HG02642 (cell line): Measurements from ENCODE around the gene RARRES2.
"Not testable (repeated sequence)": the region's sequence is repeated elsewhere in the genome, so short reads cannot be mapped to it uniquely, and the experiment has no call there.

Experiments used
- ATAC-seq: cut with Tn5 transposase; IDR thresholded peaks from one replicate; pipeline ENCODE4 v1.9.1; 2021; ENCODE audit warnings: mild to moderate bottlenecking; ENCODE audit not compliant: unreplicated experiment, poor library complexity

RARRES2 gene

DNA sequence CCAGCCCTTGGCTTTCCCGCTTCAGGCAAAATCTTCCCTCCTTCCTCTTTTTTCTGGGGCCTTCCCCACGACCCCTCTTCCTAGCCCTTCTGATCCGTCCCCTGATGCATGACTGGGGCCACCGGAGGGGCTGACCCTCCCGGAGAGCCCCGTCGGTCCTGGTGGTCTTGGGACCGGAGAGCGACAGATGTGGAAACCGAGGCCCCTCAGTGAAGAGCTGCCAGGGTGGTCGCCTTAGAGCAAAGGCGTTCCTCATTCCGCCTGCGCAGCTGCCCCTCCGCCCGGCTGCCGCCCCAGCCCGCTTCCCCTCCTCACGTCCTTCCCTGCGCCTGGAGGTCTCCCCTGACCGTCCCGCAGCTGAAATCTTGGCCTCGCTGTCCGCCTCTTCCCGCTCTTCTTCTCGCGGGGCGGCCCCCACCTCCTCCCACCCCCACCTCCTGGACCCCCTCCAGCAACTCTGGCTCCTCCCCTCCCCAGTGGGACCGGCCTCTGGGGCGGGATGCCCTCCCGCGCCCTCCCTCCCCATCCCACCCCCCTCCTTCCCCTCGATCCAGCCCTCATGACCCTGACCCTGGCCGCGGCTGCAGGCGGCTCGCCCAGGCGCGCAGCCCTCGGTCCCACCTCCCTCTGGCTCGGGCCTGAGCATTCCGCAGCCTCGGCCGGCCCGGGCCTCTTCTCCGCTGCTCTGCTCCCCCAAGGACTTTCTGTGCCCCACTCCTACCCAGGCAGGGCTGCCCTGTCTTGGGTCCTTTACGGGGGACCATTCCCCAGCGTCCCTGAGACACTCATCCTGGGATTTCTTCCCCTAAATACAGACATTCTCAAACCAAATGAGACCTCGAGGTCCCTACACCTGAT is at the start of gene RARRES2:
RARRES2 (minus strand) TSS at position 367 of the 858 bp plus-strand sequence. CDS start 1,020 bp downstream, outside the sequence.
- no peak for ATAC-seq

DNA sequence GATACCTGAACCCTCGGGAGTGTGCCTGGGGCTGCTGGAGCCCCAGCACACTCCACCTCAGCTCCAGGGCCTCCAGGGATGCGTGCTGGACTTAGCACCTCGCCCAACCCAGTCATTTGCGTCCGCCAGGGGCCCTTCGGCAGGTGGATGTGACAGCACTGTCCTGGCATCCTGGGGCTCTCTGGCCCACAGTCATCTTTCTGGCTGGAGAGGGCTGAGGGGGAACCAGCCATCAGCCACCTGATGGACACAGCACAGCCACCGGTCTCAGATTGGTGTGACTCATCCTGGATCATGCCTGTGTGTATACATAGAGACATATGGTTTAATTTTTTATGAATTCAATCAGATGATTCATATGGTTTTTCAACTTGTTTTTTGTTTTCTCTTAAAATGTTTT is 48.8 kb upstream of the RARRES2 start:
- ATAC-seq, result no peak

DNA sequence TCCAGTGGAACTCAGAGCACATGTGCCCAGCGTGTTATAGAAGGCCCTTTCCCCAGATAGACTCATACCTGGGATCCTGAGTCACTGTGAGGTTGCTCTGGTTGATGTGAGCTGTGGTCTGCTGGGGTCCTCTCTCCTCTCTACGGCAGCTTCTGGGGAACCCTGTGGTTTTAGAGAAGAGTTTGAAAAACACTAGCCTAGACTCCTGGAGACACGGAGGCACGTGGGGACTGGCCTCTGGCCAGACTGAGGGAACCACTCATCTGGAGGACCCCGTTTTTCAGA is 48.0 kb upstream of the RARRES2 start:
- ATAC-seq, result no peak

DNA sequence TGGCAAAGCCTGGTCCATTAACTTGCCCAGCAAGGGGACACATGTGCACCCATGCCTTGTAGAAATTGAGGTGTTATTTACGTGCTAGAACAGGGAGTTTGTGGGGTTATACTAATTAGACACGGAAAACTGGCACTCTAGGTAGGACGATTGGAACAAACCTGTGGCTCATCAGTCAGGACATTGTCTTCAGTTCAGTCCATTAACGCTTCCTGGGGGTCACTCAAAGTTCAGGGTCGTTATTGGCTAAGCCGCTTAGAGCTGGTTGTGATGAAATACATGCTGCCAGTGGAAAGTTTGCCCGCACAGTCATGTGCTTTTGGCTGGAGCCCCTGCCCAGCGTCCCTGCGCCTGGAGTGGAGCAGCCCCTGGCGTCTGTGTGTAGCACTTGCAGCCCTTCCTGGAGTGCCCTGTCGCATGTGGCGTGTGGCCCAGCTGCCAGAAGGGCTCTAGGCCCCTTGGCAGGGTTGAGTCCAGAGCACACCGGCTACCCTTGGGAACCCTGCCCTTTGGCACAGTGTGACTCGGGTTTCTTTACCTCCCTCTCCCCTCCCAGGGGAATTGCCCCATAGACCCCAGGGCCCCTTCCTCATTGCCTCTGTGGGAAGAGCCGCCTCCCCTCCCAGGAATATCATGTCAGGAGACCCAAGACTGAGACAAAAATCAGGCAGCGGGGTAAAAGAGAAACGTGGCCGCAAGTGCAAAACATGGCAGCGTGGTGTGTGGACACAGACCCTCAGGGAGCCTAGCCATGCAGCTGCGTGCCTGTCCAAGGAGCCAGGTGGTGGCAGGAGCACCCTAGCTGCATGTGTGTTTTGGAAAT is 47.5 kb upstream of the RARRES2 start:
- no peak for ATAC-seq

DNA sequence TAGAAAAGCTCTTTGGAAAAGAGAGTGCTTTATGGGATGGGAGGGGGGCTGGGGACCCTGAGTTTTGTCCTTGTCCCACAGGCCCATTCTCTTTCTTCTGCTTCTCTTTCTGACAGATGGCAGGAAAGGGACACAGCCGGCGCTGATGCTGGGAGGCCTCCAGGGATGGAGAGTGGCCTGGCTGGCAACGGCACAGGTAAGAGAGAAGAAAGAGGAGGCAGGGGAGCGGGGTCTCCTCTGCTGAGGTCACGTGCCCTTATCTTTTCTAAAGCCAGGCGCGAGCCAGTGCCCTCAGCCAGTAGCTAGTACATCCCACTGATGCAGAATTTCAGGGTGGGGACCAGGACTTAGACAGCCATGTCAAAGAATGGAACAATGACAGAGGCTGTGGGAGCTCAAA is 46.9 kb upstream of the RARRES2 start:
- no peak for ATAC-seq

DNA sequence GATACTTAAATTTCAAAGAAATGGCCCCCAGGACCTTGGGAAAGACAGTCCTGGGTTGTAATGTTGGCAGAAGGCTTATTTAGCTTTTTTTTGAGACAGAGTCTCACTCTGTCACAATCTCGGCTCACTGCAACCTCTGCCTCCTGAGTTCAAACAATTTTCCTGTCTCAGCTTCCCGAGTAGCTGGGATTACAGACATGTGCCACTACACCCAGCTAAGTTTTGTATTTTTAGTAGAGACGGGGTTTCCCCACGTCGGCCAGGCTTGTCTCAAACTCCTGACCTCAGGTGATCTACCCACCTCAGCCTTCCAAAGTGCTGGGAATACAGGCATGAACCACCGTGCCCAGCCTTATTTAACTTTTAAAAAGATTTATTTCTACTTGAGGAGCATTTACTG is 44.5 kb upstream of the RARRES2 start:
- not testable (repeated sequence) for ATAC-seq

DNA sequence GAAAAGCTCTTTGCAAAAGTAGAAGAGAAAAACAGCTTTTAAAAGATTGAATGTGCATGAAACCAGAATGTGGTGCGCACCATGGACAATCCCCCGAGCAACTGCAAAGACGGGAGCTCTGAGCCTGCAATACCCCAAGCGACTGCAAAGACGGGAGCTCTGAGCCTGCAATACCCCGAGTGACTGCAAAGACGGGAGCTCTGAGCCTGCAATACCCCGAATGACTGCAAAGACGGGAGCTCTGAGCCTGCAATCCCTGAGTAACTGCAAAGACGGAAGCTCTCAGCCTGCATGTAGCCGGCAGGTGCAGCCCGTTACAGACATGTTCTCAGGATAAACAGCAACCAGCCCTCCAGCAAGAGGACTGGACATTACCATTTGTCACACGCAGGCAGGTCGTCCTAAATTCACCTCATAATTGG is 43.9 kb upstream of the RARRES2 start:
- no peak for ATAC-seq

DNA sequence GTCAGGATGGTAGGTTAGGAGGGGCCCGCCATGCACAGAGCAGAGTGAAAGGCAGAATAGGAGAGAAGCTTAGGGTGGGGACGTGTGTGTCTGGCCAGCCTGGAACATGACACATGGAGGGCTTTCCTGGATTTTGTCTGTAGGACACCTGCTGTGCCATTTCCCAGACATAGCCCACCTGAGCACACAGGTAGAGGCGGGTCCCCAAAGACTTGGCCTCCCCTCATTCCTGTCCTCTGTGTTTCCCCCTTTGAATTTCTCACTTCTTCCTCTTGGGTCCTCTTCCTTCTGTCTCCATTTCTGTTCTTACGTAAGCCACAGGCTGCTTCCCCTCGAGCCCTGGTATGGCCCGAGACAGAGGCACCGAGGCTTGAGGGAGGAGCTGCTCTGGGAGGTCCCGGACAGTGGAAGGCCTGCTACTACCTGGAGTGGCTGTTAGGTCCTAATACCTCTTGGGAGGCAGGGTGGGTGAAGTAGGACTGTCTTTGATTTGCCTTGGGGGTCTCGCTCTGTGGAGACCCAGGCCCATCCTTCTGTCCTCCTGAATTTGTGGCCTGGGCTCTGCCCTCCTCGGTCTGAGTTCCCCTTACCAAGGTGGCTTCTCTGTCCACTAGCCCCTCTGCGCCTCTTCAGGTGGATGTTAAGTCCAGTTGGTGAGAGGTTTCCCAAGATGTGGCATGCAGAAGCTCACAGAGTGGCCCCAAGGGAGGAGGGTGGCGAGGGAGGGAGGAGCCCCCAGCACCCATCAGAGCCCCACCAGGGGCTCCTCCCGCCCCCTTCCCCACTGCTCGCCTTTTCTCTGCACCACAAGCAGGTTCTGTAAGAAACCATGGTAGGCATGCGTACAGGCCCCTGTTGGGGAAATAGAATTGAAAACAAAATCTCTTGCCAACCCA is 43.2 kb upstream of the RARRES2 start:
- no peak for ATAC-seq

DNA sequence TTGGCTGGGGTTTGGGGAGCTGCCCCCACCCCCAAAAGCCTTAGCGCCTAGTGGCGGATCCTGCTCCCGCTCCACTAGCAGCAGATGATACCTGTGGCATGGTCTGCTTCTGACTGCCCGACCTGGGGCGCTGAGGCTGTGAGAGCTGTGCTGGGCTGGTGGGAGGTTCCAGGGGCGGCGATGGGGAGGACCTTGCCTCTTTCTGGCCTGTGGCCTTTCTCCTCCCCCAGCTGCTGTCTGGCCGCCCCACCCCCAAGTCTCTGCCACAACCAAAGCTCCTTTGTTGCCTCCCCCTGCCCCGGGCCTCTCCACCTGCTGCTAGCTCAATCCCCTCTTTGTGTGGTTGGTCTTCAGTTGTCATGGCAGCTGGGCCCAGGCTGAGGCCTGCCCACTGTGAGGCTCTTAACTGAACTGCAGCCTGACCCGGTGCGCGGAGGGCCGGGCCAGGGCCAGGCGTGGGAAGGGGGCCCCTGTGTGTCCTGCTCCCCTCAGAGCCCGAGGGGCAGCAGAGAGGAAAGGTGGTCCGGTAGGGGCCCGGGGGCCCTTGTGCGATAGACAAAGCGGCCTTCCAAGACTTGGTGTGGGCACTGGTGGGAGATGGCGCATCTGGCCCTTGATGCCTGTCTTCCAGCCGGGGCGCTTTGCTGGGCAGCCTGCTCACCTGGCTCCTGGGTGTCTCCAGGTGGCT is 42.4 kb upstream of the RARRES2 start:
- no peak for ATAC-seq

DNA sequence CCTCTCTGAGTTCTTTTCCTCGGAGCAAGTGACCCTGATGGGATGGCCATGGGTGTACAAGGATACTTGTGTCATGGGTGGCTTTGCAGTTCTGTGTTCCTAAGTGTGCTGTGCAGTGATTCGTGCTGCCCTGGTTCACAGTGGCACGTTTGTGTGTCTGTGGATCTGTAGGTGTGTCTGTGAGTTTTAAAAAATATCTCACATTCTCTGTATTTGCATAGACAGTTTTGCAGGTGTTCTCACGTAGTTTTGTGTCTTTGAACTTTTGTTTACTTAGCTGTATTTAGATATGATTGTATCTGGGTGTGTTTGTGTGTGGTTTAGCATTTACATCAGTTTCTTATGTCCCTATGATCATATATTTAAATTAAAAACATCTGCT is 41.4 kb upstream of the RARRES2 start:
- ATAC-seq, result no peak

DNA sequence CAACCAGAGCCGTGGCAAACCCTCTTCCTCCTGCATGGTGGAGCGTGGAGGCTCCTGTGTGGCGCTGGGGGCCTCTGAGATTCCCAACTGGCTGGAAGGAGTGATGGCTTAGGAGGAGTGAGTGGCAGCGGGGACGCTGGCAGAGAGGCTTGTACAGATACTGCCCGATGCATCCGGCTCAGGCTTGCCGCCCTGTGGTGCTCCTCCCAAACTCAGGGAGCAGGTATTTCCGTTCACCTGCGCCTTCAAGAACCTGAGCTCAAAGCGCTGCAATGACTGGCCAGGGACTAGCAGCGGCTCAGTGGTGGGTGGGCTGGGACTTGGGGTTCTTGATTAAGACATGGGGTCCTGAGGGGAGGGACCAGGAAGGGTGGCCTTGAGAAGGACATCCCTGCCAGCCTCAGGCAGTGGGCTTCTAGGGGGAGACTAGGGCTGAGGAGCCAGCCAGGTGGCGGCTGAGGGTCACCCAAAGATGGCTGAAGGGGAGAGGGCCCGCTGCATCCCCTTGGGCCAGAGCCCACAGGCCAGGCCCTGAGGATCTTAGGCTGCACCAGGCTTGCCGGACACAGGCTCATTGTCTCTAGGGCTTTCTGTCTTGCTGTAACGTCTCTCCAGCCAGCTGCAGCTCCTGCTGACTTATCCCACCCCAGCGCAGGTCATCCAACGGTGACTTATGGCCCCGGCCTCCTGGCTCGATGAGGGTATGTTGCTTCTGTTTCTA is 40.9 kb upstream of the RARRES2 start:
- no peak for ATAC-seq

DNA sequence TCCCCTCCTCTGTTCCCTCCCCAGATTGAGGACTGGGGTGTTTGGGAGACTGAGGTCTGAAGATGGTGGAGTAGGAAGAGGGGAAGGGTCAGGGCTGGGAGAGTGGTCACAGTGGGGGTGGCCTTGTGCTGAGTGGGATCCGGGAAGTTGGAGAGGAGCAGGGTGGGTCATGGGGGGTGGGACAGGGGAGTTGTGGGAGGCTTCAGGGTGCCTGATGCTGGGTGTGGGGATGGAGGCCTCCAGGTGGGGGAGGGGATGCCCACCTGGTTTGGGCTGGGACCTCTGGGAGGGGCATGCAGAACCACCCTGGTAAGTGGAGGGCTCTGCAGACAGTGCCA is 40.3 kb upstream of the RARRES2 start:
- ATAC-seq, result no peak

DNA sequence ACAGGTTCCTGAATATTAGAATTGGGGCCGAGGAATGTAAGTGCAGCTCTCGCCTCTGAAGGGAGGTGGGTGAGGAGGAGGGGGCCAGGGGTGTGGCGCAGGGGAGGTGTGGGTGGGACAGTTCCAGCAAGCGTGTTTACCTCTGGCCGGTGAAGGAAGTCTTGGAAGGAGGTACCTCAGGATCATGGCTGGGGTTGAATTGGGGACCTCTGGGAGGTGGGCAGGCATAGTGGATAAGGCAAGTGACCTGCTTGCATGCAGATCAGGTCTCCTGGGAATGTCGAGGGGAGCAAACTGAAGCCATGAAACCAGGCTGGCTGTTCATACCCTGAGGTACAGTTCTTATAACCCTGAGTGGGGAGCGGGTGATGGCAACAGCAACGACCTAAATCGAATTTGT is 39.7 kb upstream of the RARRES2 start:
- no peak for ATAC-seq

DNA sequence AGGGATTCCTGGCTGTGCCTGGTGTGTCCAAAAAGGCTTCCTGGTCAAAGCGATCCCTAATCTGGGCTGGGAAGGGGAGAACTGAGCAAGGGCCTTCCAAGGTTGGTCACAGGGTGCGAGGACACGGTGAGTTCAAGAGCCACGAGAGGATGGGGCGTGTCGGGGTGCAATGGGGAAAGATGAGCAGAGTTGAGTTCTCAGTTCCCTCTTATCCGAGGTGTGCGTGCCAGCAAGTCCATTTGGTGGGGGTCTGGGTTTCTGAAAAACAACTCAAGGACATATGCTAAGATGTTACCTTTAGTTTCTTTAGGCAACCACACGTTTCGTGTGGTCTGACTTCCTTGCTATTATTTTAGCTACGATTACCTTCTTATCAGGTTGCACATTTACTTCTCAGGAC is 39.0 kb upstream of the RARRES2 start:
- no peak for ATAC-seq

DNA sequence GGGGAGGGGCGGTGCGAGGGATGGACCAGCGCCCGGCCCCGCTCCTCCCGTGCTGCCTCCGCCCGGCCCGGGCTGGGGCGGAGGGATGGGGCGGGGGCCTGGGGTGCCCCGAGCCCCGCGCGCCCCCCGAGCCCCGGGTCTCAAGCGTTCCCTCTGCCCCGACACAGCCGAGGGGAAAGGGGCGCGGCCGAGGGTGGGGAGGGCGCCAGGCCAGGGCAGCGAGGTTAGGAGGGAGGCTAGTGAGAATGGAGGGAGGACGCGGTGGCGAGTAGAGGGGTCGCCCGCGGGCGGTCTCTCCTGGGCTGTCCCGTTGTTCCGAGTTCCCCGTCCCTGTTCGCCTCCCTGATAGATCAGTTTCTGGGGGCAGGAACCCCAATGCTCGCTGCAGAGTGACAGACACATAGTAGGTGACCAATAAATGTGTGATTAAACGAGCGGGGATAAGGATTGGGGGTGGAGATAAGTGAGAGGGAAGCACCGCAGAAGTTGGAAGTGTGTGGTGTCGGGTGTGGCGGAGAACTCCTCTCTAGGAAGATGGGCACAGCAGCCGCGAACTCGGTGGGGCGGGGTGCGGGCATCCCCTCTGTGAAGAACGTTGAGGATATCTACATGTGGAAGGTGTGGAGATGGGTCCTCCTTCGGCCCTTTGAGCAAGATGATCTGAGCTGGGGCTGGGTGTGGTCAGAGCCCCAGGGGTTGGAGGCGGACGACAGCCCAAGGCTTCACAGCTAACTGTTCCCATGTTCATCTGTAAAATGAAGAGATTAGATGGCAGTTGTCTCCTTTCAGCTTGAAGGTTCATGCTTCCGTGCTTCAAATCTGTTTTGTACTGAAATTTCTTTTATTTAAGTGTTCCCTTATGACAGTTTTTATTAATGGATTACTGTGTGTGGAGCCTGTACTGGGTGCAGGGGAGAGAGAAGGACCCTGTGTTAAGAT is 38.3 kb upstream of the RARRES2 start:
- ATAC-seq, result peak; percentile 3

DNA sequence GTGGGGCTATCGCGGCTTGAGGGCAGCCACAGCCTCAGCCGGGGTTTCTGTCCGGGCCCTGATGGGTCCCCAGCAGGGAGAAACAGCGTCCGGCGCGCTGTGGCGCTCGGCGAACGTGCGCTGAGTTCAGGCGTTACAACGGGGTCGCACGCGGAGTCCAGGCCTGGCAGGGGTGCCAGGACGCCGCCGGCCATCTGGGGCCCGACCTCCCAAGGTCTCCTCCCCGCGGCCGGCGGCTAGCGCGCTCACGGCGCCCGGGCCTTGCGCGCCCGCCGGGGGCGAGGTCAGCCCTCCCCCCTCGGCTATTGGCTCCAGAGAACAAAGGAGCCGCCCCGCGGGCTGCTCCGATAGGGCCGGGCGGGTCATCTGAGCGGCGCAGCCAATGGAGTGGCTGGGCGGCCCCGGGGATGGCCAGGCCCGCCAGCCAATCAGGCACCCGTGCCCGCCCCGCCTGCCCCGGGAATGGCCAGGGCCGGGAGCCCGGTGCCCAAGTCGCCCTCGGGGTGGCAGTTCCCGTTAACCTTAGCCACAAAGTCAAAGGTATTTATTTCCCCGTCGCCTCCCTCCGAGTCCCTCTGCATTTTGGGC is 37.5 kb upstream of the RARRES2 start, which contains the start of gene ZNF775:
ZNF775 (plus strand) TSS at position 478 of the 588 bp plus-strand sequence. CDS start 9,141 bp downstream, outside the sequence.
- ATAC-seq, result peak; percentile 79

DNA sequence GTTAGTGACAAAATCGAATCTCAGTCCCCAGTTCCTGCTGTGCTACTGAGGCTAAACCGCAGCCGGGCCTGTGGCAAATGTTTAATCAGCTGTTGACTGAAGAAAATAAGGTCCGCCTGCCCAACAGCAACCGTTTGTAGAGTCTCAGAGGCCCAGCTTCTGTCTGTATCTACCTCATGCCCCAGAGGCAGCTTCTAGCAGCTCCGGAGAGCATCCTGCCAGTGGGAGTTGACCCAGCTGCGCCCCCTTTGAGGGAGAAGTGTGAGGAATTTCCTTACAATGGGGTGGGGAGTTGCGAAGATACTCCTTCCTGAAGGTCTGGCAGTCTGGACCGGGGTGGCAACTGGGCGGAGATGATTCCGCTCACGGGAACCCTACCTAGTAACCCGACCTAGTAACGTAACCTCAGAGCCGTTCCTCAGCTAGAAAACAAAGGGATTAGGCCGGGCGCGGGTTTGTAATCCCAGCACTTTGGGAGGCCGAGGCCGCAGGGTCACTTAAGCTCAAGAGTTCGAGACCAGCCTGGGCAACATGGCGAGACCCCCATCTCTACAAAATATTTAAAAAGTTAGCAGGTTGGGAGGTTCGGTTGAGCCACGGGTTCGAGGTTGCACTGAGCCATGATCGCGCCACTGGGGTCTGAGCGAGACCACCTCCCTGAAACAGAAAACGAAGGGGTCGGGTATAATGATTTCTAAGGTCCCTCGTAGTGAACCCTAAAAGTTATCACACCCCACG is 36.9 kb upstream of the RARRES2 start:
- ATAC-seq, result no peak
